Measurements from ENCODE around the gene ELFN2. TPM values are rescaled to one million over a fixed set of nuclear protein-coding genes. Genes with fewer than 3 reads are reported as not detected.

Gene ELFN2
- polyA plus RNA-seq, 2 of the 4 experiments (the other 2 are of a cell fraction), result 0.94 to 8.1 TPM

DNA sequence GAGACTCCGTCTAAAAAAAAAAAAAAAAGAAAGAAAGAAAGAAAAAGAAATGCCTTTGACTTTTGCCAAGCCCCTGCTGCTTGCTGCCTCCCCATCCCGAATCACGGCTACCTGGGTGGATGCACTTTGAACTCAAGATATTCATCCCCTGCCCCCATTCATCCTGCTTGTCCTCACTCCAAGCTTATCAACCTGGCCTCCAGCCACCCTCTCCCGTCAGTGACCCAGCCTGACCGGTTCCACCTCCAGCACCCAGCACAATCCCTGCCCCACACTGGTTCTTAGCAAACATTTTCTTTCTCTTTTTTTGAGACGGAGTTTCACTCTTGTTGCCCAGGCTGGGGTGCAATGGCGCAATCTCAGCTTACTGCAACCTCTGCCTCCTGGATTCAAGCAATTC is 100.6 kb downstream of the ELFN2 start (continued):
- TF ChIP-seq ZSCAN20 (CRISPR knock-in tag; IDR thresholded peaks at IDR 0.05) (no peak), TP53 (CRISPR knock-in tag; IDR thresholded peaks at IDR 0.05) (no peak), RCOR1 (IDR thresholded peaks at IDR 0.05; ENCODE audit: low read depth, low read length) (no peak), EHF (CRISPR knock-in tag; IDR thresholded peaks at IDR 0.05) (no peak), TFCP2L1 (CRISPR knock-in tag; IDR thresholded peaks at IDR 0.05) (no peak), MYC (IDR thresholded peaks at IDR 0.05; ENCODE audit: borderline replicate concordance, low read length) (no peak), FOXS1 (CRISPR knock-in tag; IDR thresholded peaks at IDR 0.05) (no peak), NR3C1 (IDR thresholded peaks at IDR 0.05) (no peak)
- TF ChIP-seq, protein P1, sequence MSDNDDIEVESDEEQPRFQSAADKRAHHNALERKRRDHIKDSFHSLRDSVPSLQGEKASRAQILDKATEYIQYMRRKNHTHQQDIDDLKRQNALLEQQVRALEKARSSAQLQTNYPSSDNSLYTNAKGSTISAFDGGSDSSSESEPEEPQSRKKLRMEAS (IDR thresholded peaks at IDR 0.05), result no peak
- TF ChIP-seq, protein P2, sequence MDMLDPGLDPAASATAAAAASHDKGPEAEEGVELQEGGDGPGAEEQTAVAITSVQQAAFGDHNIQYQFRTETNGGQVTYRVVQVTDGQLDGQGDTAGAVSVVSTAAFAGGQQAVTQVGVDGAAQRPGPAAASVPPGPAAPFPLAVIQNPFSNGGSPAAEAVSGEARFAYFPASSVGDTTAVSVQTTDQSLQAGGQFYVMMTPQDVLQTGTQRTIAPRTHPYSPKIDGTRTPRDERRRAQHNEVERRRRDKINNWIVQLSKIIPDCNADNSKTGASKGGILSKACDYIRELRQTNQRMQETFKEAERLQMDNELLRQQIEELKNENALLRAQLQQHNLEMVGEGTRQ (IDR thresholded peaks at IDR 0.05), result no peak

DNA sequence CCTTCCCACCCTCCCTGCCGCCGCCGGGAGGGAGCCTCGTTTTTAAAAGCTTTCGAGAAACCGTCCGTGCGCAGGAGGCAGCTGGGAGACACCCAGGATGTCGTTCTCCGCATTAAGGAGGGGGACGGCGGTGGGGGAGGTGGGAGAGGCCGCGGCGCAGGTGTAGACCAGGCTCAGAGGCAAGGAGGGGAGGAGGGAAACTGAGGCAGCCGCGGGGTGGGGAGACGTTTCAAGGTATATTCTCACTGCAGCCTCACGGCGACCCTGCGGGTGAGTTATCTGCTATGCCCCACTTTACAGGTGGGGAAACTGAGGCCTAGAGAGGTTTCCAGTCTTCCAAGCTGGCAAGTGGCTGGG is 102.3 kb downstream of the ELFN2 start:
- DNase-seq (ENCODE audit: low read depth in 1 of 2, low spot score in 1 of 2), result no peak
- 93% methylated on average over 11 of the region's 21 CpGs for WGBS (ENCODE audit: missing lambda C conversion rate)
- CTCF ChIA-PET, result interaction anchor here (1.0 to 6.0 kb wide), 4 partner anchors 8 to 131 kb away, joined by 3 to 26 read pairs (median 8); no protein-coding TSS in a partner anchor
- Histone ChIP-seq H3K4me3 (no peak overlapping the region), H3K4me2 (no peak overlapping the region), H3K27ac (peak overlapping the region in 1 of 2 experiments; percentile 94; a peak in 3 of 6 replicates), H3K9me3 (peaks cover 3% of the 10 kb centered on the region; the same call in 1 of the 3 replicates), H3K4me1 (peaks cover 76% of the 10 kb centered on the region)
- no peak for FAIRE-seq
- TF ChIP-seq SREBF2 (IDR thresholded peaks at IDR 0.05) (no peak), NFE2L2 (conservative IDR thresholded peaks at IDR 0.05; ENCODE audit: low read length) (no peak), ATOH8 (CRISPR knock-in tag; IDR thresholded peaks at IDR 0.05; ENCODE audit: low read depth) (no peak), MAZ (IDR thresholded peaks at IDR 0.05; ENCODE audit: borderline replicate concordance, low read depth, low read length) (no peak), MAFK (IDR thresholded peaks at IDR 0.05; ENCODE audit: partially characterized antibody) (no peak), HOXB13 (CRISPR knock-in tag; IDR thresholded peaks at IDR 0.05; ENCODE audit: low read depth) (no peak), RAD21 (conservative IDR thresholded peaks at IDR 0.05 in 1 of 2, IDR thresholded peaks at IDR 0.05 in 1 of 2) (no peak), POLR2AphosphoS2 (conservative IDR thresholded peaks at IDR 0.05; ENCODE audit: low read length) (no peak), PBX3 (IDR thresholded peaks at IDR 0.05) (no peak), POLR2A (IDR thresholded peaks at IDR 0.05; ENCODE audit: low read length) (no peak)
- no peak for ATAC-seq
- POLR2A ChIA-PET, result no interaction called here

DNA sequence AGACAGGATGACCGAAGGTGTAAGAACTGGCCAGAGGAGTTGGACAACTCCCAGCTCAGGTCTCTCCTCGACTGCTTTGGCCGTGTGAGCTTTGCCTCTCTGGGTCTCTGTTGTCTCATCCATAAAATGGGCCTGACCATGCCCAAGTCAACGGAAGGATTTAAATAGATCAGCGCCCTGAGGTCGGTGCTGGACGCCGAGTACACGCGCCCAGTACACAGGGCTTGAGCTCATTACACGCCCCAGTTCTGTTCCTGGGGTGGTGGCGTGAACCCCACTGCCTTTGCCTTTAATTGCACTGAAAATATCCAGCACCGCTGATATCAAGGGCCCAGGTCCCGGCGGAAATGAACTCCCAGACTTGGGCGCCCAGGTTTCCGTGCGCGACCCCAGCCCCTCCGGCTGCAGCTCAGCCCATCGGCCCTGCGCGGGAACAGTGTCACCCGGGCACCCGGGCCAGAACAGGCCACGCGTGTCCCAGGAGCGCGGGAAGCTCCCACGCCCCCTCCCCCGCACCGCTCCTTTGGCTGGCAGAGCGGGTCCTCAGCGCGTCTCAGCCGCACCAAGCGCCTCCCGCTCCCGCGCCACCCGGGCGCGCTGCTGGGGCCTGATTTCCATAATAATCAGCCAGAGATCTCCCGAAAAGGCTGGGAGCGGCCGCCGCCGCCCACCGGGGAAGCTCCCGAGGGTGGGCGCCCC is 102.8 kb downstream of the ELFN2 start:
- ATAC-seq (no peak), DNase-seq (ENCODE audit: low read depth in 1 of 2, low spot score in 1 of 2) (no peak), FAIRE-seq (no peak)
- peak overlapping the region; percentile 61 to 94 for H3K27ac ChIP-seq
- H3K4me2 ChIP-seq, result peak overlapping the region; percentile 58
- TF ChIP-seq RARB (CRISPR knock-in tag; IDR thresholded peaks at IDR 0.05), result no peak
- TF ChIP-seq RFX5 (IDR thresholded peaks at IDR 0.05), result no peak
- POLR2A ChIA-PET, result no interaction called here
- 94% methylated on average over 26 of the region's 51 CpGs for whole genome bisulfite sequencing (ENCODE audit: missing lambda C conversion rate)
- H3K4me3 ChIP-seq, result no peak overlapping the region
- CTCF ChIA-PET, result interaction anchor here (1.0 to 6.0 kb wide), 8 partner anchors 8 to 138 kb away, joined by 3 to 26 read pairs (median 4); no protein-coding TSS in a partner anchor
- H3K4me1 ChIP-seq, result peaks cover 71% of the 10 kb centered on the region
- H3K9me3 ChIP-seq, result peaks cover 3% of the 10 kb centered on the region; the same call in 1 of the 3 replicates

All from A549 (cell line).